ENCODE measurements around the gene IFITM10. TPM values are rescaled to one million over a fixed set of nuclear protein-coding genes. Genes with fewer than 3 reads are reported as not detected.
A peak's percentile ranks its signal among the peaks of the same experiment; 100 is the strongest.

The IFITM10 gene
- total RNA-seq, 1 donor = 0.43 TPM

DNA sequence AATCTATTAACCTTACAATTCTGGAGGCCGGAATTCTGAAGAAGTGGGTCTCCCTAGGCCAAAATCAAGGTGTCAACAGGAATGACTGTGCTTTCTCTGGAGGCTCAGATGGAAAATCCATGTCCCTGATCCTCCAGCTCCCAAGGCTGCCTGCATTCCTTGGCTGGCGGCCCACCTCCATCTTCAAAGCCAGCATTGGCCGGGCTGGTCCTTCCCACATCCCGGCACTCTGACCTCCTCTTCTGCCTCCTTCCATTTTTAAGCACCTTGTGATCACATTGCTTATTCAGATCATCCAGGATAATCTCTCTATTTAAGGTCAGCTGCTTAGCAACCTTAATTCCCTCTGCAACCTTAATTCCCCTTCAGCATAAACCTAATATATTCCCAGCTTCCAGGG is 36.1 kb upstream of the IFITM10 start:
- TF ChIP-seq, protein P1, sequence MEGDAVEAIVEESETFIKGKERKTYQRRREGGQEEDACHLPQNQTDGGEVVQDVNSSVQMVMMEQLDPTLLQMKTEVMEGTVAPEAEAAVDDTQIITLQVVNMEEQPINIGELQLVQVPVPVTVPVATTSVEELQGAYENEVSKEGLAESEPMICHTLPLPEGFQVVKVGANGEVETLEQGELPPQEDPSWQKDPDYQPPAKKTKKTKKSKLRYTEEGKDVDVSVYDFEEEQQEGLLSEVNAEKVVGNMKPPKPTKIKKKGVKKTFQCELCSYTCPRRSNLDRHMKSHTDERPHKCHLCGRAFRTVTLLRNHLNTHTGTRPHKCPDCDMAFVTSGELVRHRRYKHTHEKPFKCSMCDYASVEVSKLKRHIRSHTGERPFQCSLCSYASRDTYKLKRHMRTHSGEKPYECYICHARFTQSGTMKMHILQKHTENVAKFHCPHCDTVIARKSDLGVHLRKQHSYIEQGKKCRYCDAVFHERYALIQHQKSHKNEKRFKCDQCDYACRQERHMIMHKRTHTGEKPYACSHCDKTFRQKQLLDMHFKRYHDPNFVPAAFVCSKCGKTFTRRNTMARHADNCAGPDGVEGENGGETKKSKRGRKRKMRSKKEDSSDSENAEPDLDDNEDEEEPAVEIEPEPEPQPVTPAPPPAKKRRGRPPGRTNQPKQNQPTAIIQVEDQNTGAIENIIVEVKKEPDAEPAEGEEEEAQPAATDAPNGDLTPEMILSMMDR (IDR thresholded peaks at IDR 0.05; ENCODE audit: insufficient read depth, low read depth, low read length) = no peak
- DNase-seq (ENCODE audit: low read depth) = no peak

DNA sequence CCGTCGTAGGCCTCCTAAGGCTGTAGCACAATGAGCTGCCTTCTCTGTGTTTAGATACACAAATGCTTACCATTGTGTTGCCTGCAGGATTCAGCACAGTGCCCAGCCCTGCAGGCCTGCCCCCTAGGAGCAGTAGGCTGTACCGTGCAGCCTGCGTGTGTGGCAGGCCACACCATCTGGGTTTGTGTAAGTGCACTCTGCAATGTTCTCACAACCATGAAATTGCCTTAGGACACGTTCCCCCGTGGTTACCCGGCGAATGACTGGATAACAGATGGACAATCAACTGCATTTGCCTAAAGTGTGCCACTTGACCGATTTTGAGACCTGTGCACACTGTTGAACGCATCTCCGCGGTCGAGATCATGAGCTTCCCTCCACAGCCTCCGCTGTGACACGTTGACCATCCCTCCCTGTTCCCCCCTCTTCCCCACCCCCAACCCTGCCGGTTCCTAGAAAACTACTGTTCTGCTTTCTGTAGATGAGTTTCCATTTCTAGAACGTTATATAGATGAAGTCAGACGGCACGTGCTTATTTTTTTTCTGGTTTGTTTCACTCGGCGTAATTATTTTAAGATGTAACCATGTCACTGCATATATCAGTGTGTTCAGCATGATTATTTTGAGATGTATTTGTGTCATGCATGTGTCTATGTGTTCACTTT is 35.5 kb upstream of the IFITM10 start:
- no peak overlapping the region for H3K4me3 ChIP-seq (ENCODE audit: low read depth, low read length)
- no peak for DNase-seq (ENCODE audit: low read depth)
- TF ChIP-seq, protein P1 (IDR thresholded peaks at IDR 0.05; ENCODE audit: insufficient read depth, low read depth, low read length) = no peak

More for the DNA sequence above, 36.1 kb upstream of the IFITM10 start:
- H3K4me3 ChIP-seq (ENCODE audit: low read depth, low read length) = no peak overlapping the region

- no peak overlapping the region for H3K4me3 ChIP-seq (ENCODE audit: low read depth, low read length)
- TF ChIP-seq, protein P1 (IDR thresholded peaks at IDR 0.05; ENCODE audit: insufficient read depth, low read depth, low read length) = no peak
- DNase-seq (ENCODE audit: low read depth) = no peak
These were observed 34.6 kb upstream of the IFITM10 start for GRCh38 chr11:1784761-1785650.

DNA sequence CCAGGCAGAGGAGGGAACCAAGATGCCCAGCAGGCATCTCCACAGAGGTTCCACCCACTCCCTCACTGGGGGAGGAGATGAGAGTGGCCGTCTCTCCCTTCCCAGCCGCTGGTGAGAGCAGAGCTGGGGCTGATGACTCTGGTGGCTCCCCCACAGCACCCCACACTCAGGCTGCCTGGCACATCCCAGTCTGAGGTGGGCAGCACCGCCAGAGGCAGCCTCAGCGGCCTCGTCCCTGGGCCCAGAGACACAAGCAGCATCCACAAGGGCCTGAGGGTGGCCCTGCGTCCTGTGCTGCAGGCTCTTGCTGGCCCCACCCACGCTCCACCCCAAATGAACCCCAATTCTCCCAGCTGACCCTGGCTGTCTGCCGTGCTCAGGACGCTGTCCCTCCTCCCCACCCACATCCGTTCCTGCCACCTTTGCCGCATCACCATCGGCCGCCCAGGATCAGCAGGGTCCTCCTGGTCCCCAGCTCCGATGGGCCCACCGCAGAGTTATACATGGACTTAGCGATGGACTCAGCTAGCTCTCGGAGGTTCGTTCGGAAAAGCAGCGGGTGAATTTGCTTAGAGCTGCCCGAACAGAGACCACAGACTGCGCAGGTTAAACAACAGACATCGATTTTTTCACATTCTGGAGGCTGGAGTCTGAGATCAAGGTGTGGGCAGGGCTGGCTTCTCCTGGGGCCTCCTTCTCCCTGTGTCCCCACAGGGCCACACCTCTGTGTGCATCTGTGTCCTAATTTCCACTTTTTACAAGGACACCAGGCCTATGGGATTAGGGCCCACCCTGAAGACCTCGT is 33.5 kb upstream of the IFITM10 start:
- no peak for DNase-seq (ENCODE audit: low read depth)
- H3K4me3 ChIP-seq (ENCODE audit: low read depth, low read length) = no peak overlapping the region
- TF ChIP-seq, protein P1 (IDR thresholded peaks at IDR 0.05; ENCODE audit: insufficient read depth, low read depth, low read length) = no peak

DNA sequence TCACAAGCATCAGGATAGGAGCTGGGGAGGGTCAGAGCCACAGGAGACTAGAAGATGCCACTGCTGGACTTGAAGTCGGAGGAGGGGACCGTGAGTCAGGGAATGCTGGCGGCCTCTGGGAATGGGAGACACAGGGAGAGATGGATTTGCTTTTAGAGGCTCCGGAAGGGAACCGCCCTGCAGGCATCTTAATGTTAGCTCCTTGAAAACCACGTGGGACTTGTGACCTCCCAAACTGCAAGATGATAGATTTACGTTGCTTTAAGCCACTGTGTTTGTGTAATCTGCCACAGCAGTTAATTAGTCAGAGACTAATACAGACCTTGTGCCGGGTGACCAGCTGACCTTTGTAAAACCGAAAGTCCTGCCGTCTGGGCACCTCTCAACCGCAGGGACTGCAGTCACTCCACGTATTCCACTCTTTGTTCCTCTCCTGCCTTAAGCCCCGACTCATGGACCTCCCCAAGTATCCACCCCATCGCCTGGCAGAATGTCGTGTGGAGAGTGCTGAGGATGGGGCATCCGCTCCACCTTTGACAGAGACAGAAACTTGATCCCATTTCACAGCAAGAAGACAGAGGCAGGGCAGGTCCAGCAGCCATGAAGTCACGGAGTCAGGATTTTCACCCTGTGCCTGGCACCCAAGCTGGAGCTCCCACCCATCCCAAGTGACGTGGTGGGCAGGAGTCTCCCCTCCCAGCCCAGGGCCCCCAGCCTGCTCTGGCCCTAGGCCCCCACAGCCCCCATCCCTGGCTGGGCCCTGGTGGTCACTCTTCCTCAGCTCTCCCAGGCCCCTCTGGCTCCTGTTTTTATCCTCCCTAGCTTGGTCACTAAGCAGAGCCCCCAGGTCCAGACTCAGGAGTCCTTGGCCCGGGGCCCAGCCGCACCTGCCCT is 32.7 kb upstream of the IFITM10 start:
- peak; percentile 88 for DNase-seq (ENCODE audit: low read depth)
- TF ChIP-seq, protein P1 (IDR thresholded peaks at IDR 0.05; ENCODE audit: insufficient read depth, low read depth, low read length) = no peak
- no peak overlapping the region for H3K4me3 ChIP-seq (ENCODE audit: low read depth, low read length)
